Measurements from ENCODE around the gene SLIT3.
A peak's percentile ranks its signal among the peaks of the same experiment; 100 is the strongest.

SLIT3 gene

DNA sequence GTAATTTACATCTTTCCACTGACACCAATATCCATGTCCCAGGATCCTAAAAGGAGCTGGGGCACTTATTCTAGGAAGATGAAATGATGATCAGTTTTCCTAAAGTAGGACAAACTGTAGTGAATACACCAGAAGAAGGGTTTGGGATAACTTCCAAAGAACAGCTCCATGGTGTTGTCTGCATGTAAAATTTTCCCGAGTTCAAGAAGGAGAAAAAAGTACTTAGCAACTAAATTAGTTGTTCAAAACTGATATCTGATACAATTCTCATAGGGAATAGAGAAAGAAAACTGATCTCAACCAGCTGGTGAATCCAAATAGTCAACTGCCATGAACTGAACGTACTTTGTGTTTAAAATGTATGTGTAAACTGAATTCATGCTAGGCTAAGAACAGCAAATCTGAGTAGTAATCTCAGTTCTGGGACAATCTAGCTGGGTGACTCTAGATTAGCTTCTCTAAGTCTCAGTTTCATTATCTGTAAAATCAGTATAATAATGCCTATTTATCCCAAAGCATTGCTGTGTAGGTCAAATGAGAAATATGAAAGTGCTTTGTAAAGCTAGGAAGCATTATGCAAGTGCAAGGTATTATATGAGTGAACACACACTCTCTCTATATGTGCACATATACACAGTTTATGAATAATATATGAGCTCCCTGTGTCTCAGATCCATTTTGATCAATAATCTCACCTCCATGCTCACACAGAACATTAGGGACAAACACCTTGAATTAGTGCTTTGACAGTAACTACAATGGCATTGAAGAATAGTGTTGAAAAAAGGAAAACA, 357.7 kb downstream of the SLIT3 start:
- no peak for DNase-seq

DNA sequence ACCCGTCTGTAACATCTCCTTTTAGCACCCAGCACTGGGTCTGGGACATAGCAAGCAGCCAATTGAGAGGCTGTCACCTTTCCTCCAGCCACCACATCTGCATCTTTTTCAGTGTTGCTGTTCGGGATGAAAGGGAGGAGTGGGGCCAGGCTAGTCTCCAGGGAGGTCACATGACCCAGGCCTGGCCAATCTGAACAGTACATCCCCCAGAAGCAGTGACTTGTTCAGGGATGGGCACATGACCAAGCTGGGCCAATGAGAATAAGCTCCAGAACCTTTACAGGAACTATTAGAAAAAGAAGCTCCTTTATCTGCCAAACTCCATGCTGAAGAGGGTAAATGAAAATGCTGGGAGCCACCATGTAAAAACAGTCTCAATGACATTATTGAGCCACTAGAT, 359.0 kb downstream of the SLIT3 start:
- no peak for DNase-seq

DNA sequence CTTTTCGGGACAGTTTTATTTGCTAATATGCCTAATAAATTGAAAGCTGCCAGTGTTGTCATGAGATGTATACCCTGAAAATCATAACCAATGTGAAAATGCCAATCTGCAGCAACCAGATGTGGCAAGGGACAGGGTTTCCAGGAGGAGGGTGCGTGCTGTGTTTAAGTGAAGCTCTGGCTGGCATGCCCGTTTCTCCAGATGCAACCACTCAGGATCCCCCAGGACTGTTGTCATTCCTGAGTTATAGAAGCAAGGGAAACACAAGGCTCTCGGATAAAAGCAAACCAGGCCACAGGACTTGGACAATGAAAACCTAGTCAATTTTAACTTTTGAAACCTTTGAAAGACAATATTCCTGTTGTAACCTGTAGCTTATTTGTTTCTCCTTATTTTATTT, 360.2 kb downstream of the SLIT3 start:
- DNase-seq, result no peak

DNA sequence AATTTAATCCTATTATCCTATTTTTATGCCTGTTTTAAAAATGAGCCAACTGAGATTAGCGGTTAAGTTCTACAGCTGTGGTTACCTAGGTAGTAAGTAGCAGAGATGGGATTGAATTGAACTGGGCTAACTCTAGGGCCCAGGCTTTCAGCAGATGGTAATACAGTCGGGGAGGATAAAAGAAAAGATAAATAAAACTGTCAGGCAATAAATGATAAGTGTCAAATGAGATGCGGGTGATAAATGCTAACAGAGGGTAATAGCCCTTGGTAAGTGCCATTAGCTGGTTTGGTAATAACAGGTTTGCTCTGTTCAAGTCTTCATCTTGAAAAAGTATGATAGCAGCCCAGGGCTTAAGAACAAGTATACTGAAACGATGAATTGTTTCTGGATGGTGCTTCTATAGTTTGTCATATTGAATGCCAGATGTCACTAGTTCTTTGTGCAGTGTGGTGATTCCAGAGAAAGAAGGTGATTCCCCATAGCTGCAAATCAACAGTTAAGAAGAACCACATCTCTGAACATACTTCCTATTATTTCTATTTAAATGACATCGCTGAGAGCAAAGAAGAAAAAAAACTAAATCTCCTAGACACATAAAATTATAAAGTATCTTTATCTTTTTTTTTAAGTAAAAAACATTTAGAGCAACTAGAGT, 360.9 kb downstream of the SLIT3 start:
- no peak for DNase-seq

DNA sequence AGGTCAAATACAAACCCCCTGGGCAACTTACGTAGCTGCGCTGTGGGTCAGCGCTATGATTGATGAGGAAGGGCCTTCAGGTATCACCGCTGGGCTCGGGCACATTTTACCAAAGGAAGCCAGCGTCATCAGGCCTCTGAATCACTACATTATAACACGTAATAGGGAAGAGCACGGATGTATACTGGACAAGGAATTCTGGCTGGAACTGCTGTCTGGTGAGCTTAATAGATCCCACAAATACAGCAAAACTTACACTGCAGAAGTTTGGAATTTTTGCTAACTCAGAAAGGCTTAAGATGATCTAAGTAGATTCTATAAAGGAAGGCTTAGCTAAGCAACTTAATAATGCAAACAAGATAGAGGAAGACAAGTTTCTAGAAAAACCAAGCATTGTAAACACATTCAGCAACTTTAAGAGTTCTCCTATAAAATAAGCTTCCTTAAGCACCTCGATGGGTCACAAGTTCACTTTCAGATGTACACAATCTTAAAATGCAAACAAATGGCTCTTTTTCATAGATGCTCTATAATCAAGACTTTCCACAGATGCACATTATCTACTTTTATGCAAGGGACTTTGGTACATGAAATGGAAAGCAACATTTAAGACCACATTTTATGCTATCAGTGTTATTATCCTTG, 361.7 kb downstream of the SLIT3 start:
- no peak for DNase-seq

DNA sequence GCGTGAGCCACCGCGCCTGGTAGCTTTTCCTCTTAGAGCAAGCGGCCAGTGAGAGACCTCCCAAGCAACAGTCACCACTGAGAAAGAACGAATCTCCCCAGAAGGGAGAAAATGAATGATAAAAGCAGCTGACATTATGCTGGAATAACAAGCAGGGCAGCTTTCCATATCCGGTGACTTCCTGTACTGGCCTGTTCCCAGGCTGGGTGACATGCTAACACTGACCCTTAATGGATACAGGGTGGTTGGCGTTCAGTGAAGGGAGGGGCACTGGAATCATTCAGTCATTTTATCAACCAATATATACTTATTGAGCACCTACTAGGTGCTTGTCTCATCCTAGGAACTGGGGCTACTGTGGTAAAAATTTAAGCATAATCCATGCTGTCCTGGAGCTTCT, 364.4 kb downstream of the SLIT3 start:
- DNase-seq, result no peak

DNA sequence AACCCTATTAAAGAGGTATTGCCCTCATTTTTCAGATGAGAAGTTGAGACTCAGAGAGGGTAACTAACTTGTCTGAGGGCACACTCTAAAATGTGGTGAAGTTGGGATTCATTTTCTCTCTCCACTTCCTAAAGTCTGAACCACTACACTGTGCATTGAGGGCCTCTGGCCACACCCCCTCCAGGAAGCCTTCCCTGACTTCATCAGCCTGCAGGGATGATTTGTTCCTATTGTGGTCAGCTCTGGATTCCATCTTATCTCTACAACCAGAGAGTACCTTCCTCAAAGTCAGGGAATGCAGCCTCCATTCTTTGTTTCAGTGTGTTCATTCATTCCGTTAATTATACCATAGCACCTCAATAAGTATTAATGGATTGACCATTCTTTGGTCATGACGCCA, 365.8 kb downstream of the SLIT3 start:
- no peak for DNase-seq

DNA sequence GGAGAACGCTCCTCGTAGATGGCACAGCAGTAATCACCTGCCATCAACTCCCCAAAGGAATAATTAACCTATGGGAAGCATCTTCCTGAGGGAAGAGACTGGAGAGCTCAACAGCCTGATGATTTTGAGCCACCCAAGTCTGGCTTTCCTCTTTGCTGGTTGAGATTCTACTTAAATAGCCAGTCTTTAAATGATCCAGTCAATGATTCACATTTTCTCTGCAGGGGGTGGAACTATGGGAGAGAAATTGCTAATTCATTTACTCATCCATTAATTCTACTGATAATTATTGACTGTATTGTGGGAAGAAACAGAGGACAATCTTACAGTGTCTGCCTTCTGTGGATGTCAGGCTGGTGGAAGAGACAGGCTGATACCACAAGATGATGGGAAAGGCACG, 366.8 kb downstream of the SLIT3 start:
- DNase-seq, result no peak

DNA sequence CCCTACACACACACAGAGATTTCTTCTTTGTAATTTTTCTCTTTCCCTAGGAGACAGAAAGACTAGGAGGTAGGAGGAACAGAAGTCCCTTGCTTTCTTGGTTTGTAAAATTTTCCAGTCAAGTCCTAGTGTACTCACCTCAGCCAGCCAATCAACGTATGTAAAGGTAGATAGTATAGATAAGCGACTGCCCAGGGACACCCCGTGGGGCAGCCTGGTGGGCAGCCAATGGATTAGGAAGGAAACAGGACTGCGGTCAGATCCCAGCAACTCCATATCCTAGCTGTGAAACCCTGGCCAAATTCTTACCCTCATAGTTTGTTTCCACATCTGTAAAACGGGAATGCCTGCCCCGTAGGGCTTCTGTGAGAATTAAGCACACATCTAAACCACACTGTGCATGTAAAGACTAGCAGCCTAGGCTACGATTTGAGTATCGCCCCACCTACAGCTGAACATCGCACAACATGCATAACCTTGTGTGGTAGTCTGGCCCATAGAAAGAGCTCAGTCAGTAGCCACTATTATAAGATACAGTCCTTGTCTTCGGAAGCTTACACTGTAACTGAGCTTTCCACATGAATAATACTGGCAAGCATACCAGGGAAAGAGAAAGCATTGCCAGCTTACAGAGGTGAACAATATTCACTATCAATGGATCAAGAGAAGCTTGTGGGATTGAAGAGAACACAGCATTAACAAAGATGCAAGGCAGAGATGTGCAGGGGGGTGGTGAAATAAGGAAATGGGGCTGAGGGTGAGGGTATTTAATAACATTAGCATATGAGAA, 368.3 kb downstream of the SLIT3 start:
- no peak for DNase-seq

DNA sequence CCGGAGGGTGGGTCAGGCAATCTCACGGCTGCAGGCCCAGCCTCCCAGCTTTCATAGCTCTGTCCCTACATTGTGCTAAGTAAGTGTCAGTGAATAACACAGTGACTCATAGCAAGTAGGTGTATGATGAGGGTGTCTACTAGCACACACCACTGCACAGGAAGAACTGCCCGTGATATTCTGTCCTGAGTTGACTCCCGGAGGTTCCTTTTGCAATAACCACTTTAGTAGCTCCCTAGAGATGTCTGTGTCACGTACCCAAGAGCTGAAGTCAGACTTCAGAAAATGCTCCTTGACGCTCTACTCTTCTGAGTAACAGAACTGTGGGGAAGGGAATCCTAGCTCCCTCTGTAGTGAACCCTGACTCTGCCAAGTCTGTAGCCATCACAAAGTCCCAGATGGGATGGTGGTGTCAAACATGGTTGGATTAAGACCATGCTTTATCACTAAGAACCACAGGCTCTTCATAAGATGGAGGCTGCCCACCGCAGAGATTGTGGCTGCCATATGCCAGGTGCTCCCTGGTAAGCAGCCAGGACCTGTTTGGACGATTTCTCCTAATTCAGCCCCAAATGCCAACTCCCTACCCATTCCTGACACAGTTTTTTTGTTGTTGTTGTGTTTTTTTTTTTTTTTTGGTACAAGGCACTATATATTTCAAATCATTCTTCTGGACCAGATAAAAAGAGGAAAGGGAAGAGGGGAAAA, 369.1 kb downstream of the SLIT3 start:
- no peak for DNase-seq

DNA sequence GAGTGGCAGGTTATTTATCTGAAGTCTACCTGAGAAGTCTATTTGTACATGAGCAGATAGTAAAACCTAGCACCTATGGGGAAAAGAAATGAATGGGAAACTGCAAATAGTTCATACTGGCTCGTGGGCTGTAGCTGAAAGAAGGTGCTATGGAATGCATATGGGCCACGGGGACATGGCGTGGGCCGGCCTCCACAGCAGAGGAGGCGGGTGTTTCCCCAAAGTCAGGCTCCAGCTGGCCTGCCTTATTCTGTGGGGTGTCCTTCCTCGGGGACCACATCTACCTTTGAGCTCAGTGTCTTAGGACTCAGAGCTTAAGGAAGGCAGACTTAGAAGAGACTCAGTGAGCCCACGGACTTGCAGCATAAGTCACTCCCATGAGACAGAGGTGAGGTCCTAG, 371.3 kb downstream of the SLIT3 start:
- no peak for DNase-seq

DNA sequence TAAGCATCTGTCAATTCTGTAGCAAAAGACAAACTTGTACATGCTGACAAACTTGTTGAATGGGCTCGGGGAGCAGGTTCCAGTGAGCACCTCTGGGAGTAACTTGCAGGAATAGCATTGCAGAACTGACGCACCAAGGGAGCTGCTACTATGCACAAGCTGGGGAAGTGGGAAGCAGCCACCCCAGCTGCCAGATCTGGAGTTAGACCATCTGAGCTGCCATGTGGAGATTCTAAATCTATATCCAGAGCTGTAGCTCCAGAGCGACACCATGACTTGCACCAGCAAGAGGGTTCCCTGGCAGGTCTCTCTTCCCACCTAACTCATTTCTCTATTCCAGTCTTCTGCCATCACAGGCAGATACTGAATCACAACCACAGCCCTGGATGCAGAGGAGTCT, 375.8 kb downstream of the SLIT3 start:
- no peak for DNase-seq

DNA sequence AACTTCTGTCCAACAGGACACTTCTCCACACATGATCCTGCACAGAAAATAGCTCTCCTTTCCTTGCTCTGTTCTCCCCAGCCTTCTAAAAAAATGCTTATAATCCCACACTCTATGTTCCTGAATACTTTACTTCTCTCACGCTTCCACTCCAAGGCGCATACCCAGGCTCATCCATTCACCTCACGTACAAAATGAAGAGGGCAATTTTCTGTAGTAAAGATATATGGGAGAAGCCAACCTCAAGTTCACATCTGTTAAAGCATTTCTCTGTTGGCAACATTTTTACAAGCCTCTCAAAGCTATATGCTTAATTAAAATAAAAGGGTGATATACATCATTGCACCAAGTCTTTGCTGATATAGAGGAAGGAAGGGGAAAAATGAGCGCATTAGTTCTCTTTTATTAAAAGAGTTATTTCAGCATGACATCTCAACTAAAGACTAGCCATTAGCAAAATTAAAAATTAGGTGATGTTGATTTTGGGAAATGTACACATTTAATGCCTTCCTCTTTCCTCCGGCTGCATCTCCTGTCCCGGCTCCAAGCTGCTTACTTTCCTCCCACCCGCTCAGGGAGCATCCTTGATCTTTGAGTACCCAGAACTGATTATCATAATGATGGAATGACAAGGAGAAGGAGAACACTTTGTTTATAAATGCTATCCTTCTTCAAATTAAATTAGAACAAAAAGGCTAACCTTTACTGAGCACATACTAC, 379.6 kb downstream of the SLIT3 start:
- no peak for DNase-seq

DNA sequence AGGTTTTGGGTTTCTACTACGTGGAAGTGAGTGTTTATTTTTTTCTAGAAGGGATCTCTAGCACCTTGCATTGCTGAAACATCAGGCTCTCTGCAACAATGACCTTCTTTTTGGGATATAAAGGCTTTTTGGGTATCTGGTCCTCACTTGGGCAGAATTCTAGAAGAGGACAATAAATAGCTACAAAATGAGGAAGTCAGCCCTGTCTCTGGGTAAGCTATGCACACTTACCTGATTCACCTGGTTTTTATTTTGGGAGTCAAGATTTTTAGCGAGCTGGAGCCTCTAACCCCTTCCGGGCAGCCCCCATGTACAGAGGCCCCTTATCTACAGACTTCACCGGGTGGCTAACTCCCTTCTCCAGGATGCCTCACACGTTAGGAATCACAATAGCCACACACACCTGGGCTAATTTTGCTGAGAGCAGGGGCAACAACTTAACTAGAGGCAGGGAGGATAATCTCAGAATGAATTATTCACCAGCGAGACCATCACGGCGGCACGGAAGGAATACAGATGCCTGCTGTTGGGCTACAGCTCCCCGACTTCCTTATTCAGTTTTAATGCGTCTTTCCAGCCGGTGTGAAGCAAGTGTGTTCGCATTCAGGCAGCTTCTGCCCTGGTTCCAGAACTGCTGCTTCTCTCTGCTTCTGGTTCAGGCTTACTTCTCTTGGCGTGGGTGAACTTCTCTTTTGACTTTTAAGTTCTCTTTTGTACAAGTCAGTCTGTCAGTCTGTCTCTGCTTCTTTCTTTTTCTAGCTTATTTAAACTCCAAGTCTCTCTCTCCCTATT, 380.7 kb downstream of the SLIT3 start:
- DNase-seq, result peak; percentile 55

DNA sequence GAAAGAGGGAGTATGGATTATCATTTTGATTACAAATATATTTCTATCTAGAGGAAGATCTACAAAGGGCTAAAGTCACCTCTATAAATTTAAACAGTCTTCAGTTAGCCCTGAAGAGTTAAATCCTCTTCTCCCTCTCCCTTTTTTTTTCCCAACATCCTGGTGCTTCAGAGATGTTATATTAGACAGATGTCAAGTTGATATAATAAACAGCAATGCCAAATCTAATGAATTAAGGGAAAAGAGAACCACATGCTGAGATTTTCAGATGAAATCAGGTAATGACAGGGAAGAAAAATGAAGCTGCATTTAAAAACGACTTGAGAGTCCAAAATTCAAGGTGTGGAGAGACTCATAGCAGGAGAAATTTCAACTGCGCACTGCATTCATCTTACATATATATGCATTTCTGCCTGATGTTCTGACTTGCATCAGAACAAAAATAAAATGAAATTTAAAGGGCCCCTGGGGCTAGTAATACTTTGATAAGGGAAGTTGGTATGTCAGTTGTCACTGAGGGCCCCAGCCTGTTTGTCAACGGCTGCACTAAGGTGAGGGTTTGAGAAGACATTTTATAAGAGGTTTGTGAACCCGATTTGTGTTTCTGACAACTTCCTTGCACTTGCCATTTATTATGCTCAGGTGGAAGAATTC, 382.9 kb downstream of the SLIT3 start:
- DNase-seq, result no peak

DNA sequence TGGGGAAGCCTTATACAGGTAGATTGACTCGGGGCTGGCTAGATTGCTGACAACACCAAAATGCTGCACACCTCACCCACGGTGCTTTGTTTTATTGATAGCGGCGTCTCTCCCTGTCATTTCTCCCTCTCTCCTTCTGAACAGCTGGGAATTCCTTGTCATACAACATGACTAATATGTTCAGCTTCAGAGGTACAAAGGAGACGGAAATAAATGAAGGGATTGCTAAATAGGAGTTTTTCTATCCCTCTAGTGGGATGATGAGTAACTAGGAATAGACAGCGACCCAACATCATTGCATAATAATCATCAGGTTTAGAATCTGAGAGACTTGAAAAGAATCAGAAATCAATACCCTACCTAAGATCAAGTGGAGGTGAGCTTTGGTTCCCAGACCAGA, 384.1 kb downstream of the SLIT3 start:
- DNase-seq, result no peak

DNA sequence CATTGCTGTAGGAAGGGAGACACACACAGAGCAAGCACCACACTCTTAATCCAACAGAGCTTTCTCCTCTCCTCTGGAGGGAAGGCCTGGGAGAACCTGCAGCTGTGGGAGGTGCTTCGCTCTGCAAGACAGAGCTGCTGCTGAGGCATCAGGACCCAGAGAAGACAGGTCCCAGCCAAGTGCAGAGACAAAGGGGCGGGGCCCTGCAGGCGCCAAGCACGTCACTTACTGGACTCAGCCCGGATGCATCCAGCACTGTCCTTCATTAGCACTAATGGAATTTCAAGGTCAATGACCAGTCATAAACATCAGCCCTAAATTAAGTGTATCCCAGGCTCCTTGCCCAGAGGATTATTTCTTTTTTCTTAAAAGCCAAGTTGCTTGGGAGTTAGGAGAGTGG, 384.7 kb downstream of the SLIT3 start:
- DNase-seq, result no peak

DNA sequence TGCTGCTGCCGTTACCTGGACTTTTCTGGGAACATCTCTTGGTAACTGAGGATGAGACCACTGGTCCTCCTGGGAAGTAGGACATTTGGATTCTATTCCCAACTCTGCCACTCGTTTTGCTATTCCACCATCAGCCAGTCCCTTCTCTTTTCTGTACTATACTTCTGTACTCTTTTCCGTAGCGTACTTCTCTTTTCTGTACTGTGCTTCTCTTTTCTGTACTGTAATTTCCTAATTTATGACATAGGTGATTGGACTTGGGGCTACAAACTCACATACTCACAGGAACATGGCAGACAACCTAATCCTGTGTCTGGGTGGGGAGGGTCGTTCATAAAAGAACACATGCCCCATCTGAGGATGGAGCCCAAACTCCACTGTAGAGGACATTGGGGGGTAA, 386.4 kb downstream of the SLIT3 start:
- DNase-seq, result peak; percentile 38

DNA sequence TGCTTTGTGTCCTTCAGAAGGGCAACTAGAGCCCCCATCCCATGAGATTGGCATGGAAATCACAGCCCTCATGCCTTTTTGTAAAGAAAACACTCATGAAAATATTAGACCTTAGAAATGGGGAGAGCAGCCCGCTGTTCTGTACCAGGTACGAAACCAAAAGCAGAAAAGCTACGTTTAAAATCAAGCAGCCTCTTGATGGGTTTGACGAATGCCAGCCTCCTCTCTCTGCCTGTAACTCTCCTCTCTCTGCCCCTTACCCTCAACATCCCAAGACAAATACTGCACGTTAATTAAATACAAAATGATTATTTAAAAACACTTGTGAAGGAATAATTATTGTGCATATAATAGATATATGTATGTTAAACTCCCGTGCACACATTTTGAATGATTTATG, 390.1 kb downstream of the SLIT3 start:
- DNase-seq, result no peak

DNA sequence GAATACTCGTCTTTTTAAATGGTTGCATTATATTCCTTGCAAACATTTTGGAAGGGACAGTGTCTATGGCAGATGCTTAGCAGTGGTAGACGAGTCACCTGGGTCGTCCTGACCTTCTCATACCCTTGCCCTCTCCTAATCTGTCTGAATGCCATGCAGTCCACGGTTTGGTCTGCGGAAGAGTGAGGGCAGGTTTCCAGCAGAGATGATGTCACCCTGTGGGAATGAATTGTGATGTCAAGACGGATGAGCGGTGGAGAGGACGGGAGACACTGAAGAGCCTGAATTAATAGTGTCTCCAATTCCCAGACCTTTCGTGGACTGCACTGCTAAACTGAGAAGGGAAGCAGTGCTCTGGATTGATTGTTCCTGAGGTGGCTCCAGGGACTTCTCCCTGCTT, 392.7 kb downstream of the SLIT3 start:
- no peak for DNase-seq

DNA sequence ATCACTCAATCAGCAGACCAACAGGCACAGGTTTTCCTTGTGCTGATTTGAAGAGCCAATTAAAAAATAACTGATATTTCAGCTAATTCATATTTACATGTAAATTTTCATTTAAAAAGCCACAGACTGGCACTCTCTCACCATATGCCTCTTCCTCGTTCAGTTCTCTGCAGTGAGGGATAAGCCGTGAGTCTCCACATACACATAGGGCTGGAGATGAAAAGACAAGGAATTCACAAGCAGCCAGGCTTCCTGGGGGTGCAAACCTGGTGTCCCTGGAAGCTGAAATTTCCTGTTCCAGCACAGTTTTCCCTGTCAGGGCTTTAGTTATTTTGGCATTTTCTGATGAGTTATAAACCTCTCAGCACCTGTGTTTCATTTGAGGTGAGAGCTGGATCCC, 397.9 kb downstream of the SLIT3 start:
- DNase-seq, result no peak

Measured in MV-4-11 (cell line).